Stomach (tissue), 4 donors: ENCODE measurements around the gene DLG2.

ENCODE experiments used
- EP300 ChIP-seq: sonication (generic); formaldehyde crosslinking; IDR thresholded peaks from one replicate; pipeline ENCODE4 v1.6.1; 2017; ENCODE audit warnings: antibody characterized with exemption
- TF ChIP-seq, protein P1 (sequence below), 7 experiments: fragments of 450-650 bp in 4 of 7; fragments of 200-600 bp in 3 of 7; sonication (generic) in 3 of 7; IDR thresholded peaks; one replicate each; pipeline ENCODE4 v1.5.1; 2016 to 2019; ENCODE audit warnings: antibody characterized with exemption in 7 of 7, control low read depth in 2 of 7, mild to moderate bottlenecking in 1 of 7

DNA sequence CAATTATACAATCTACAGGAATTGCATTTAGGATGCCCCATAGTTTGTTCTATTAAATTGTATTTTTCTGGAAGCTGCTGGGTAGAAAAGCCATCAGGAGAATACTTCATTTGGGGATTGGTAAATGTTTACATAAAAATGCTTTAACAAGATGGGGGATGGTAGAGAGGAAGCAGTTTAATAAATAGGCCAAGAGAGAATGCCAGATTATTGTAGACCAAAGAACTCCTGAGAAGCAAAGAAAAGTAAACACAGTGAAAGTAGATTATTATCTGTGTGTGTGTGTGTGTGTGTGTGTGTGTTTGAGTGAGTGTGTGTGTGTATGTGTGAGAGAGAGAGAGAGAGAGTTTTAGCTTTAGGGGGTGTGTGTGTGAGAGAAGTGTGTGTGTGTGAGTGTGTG is 1520.6 kb downstream of the DLG2 start:
- TF ChIP-seq, protein P1, sequence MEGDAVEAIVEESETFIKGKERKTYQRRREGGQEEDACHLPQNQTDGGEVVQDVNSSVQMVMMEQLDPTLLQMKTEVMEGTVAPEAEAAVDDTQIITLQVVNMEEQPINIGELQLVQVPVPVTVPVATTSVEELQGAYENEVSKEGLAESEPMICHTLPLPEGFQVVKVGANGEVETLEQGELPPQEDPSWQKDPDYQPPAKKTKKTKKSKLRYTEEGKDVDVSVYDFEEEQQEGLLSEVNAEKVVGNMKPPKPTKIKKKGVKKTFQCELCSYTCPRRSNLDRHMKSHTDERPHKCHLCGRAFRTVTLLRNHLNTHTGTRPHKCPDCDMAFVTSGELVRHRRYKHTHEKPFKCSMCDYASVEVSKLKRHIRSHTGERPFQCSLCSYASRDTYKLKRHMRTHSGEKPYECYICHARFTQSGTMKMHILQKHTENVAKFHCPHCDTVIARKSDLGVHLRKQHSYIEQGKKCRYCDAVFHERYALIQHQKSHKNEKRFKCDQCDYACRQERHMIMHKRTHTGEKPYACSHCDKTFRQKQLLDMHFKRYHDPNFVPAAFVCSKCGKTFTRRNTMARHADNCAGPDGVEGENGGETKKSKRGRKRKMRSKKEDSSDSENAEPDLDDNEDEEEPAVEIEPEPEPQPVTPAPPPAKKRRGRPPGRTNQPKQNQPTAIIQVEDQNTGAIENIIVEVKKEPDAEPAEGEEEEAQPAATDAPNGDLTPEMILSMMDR (IDR thresholded peaks at IDR 0.05): no peak
- TF ChIP-seq EP300: no peak
